ENCODE data around the gene GAL3ST2. TPM values are rescaled to one million over a fixed set of nuclear protein-coding genes. Genes with fewer than 3 reads are reported as not detected.
"Not testable (repeated sequence)": the region's sequence is repeated elsewhere in the genome, so short reads cannot be mapped to it uniquely, and the experiment has no call there.

GAL3ST2 gene
- total RNA-seq, 1 experiment from 2014 or later, result not detected

GRCh38 chr2:241777686-241778627 lies 1.3 kb downstream of the GAL3ST2 start:
- TF ChIP-seq EZH2phosphoT487 (IDR thresholded peaks at IDR 0.05; ENCODE audit: borderline replicate concordance, low read length) (no peak), EZH2 (IDR thresholded peaks at IDR 0.05; ENCODE audit: low read length, unreplicated experiment) (no peak), CTCF (conservative IDR thresholded peaks at IDR 0.05; ENCODE audit: low read depth, low read length) (no peak)
- intact Hi-C loops (cut with micrococcal nuclease), result no loop called here
- POLR2A ChIA-PET (ENCODE audit: unreplicated experiment), result no interaction called here
- no peaks in the 10 kb centered on the region for H3K79me2 ChIP-seq (ENCODE audit: low read length)
- H4K20me1 ChIP-seq (ENCODE audit: low read length), result no peaks in the 10 kb centered on the region
- no peak overlapping the region for H3K9ac ChIP-seq (ENCODE audit: low read length)
- peaks cover 5% of the 10 kb centered on the region for H3K4me1 ChIP-seq (ENCODE audit: insufficient read depth, low read length)
- no peak overlapping the region for H3K27ac ChIP-seq (ENCODE audit: low read length)
- no peak overlapping the region for H3K4me3 ChIP-seq (ENCODE audit: low read length)
- DNase-seq, result no peak
- H3F3A ChIP-seq (ENCODE audit: low read length, unreplicated experiment), result no peaks in the 10 kb centered on the region
- no peak; the same call in 1 of the 2 replicates for ATAC-seq
- CTCF ChIA-PET, result no interaction called here
- no peaks in the 10 kb centered on the region for H3K9me3 ChIP-seq (ENCODE audit: low read length)
- no peak overlapping the region for H3K4me2 ChIP-seq (ENCODE audit: low read length)
- no peaks in the 10 kb centered on the region for H3K36me3 ChIP-seq (ENCODE audit: low read depth, low read length)
- no peaks in the 10 kb centered on the region for H3K27me3 ChIP-seq (ENCODE audit: low read length)
- no TSS peak for BruUV-seq (replicated peaks)
- no peak overlapping the region for H2AFZ ChIP-seq (ENCODE audit: low read length)
- H3K9me2 ChIP-seq (replicated peaks; ENCODE audit: low read length), result no peaks in the 10 kb centered on the region

DNA sequence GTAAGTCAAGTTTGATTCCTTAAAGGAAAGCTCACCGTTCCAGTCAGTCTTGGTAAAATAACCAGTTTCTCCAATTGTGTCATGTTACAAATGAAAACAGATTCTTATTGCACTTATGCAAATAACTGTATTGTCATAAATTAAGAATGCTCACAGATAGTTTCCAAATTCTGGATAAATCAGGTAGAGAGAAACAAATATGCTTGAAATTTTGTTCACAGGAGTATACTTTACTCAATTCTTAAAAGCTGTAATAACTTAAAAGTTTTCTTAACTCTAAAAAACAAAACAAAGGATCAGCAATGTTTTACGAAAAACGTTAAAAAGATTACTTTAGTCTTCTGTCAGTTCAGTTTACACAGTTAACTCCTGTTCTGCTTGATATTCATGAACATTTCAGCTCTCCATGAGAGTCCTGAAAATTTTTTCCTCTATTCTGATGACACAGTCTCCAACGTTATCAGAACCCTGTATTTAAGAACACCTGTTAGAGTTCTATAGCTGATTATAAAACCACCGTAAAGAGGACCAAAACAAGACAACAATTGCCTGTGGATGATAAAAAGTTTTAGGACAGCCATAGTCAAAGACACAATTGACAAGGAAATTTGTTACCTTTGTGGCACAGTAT lies 4.4 kb downstream of the GAL3ST2 start:
- ChIA-PET POLR2A (ENCODE audit: unreplicated experiment) (interaction anchor here (0.6 kb wide), 1 partner anchor 34 kb away, joined by 4 read pairs; no protein-coding TSS in a partner anchor), CTCF (no interaction called here)
- Histone ChIP-seq H3K4me1 (ENCODE audit: insufficient read depth, low read length) (no peaks in the 10 kb centered on the region), H3K9me2 (replicated peaks; ENCODE audit: low read length) (no peaks in the 10 kb centered on the region), H3K9me3 (ENCODE audit: low read length) (no peaks in the 10 kb centered on the region), H3K4me3 (ENCODE audit: low read length) (no peak overlapping the region), H3K4me2 (ENCODE audit: low read length) (no peak overlapping the region), H3K79me2 (ENCODE audit: low read length) (no peaks in the 10 kb centered on the region), H3F3A (ENCODE audit: low read length, unreplicated experiment) (no peaks in the 10 kb centered on the region), H3K36me3 (ENCODE audit: low read depth, low read length) (no peaks in the 10 kb centered on the region), H3K9ac (ENCODE audit: low read length) (no peak overlapping the region), H4K20me1 (ENCODE audit: low read length) (no peaks in the 10 kb centered on the region), H3K27me3 (ENCODE audit: low read length) (no peaks in the 10 kb centered on the region), H3K27ac (ENCODE audit: low read length) (no peak overlapping the region), H2AFZ (ENCODE audit: low read length) (no peak overlapping the region)
- intact Hi-C loops (cut with micrococcal nuclease), result no loop called here
- no peak for TF ChIP-seq CTCF (conservative IDR thresholded peaks at IDR 0.05; ENCODE audit: low read depth, low read length)
- no peak for TF ChIP-seq EZH2phosphoT487 (IDR thresholded peaks at IDR 0.05; ENCODE audit: borderline replicate concordance, low read length)
- no peak for TF ChIP-seq EZH2 (IDR thresholded peaks at IDR 0.05; ENCODE audit: low read length, unreplicated experiment)
- no TSS peak for BruUV-seq (replicated peaks)
- ATAC-seq (no peak), DNase-seq (no peak)

DNA sequence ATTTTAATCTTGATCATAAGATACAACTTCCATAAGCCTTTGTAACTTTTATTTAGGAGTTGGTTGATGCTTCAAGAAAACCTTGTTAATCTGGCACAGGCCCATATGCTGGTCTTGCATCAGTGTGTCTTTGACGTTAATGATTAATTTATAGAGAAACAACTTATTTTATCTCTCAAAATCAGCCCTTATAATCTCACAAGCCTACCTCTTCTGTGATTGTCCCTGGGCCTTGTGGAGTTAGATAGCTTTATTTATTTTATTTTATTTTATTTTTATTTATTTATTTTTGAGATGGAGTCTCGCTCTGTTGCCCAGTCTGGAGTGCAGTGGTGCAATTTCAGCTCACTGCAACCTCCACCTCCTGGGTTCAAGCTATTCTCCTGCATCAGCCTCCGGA lies 5.4 kb downstream of the GAL3ST2 start:
- ATAC-seq; H3K9ac ChIP-seq (ENCODE audit: low read length); DNase-seq; POLR2A ChIA-PET (ENCODE audit: unreplicated experiment); CTCF ChIA-PET; H3K4me1 ChIP-seq (ENCODE audit: insufficient read depth, low read length); H3K9me3 ChIP-seq (ENCODE audit: low read length); H3K4me2 ChIP-seq (ENCODE audit: low read length); H3K4me3 ChIP-seq (ENCODE audit: low read length); H3K79me2 ChIP-seq (ENCODE audit: low read length); H3K36me3 ChIP-seq (ENCODE audit: low read depth, low read length); intact Hi-C loops (cut with micrococcal nuclease); H4K20me1 ChIP-seq (ENCODE audit: low read length); H3K27me3 ChIP-seq (ENCODE audit: low read length); H3K27ac ChIP-seq (ENCODE audit: low read length); H2AFZ ChIP-seq (ENCODE audit: low read length); H3K9me2 ChIP-seq (replicated peaks; ENCODE audit: low read length); BruUV-seq (replicated peaks); H3F3A ChIP-seq (ENCODE audit: low read length, unreplicated experiment): not testable (repeated sequence)

Data from PC-3 (cell line).